ENCODE data around the gene CHD8.

DNA sequence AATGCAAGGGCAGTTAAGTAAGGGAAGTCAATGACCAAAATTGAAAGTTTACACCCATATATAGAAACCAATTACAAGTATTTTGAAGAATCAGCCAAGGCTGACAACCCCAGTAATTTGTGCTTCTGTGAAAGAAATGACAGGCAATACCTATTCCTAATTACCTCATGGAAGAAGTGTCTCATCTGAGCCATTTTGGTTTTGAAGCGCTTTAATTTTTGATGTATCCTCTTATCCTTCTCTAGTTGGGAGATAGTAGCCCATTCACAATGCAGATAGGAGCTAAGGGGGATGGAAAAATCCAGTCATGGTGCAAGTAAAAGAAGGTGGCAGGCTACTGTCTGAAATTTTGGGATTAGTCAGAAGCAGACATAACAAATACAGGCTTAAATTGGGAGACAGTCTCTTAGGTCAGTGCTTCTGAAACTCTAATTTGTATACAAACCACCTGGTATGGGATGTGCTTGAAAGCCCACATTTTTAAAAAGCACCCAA lies 41.7 kb downstream of the CHD8 start:
- TF ChIP-seq, protein P1, sequence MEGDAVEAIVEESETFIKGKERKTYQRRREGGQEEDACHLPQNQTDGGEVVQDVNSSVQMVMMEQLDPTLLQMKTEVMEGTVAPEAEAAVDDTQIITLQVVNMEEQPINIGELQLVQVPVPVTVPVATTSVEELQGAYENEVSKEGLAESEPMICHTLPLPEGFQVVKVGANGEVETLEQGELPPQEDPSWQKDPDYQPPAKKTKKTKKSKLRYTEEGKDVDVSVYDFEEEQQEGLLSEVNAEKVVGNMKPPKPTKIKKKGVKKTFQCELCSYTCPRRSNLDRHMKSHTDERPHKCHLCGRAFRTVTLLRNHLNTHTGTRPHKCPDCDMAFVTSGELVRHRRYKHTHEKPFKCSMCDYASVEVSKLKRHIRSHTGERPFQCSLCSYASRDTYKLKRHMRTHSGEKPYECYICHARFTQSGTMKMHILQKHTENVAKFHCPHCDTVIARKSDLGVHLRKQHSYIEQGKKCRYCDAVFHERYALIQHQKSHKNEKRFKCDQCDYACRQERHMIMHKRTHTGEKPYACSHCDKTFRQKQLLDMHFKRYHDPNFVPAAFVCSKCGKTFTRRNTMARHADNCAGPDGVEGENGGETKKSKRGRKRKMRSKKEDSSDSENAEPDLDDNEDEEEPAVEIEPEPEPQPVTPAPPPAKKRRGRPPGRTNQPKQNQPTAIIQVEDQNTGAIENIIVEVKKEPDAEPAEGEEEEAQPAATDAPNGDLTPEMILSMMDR (IDR thresholded peaks at IDR 0.05), result no peak
- no peak for TF ChIP-seq EP300 (IDR thresholded peaks at IDR 0.05)
